Measurements from ENCODE around the gene DLD. TPM values are rescaled to one million over a fixed set of nuclear protein-coding genes. Genes with fewer than 3 reads are reported as not detected.

Gene DLD
- polyA plus RNA-seq, 1 donor (not counting 4 experiments of a cell fraction or from before 2014, with no cell fraction given): 153 TPM

GRCh38 chr7:107937531-107937930, 46.5 kb downstream of the DLD start:
- FAIRE-seq: peak; percentile 71
- H3K79me2 ChIP-seq (ENCODE audit: control insufficient read depth, insufficient read depth, low read length): no peaks in the 10 kb centered on the region
- dilution Hi-C loops (cut with MboI; ENCODE audit: extremely low pct_ligation_motif_present, low sequenced_read_pairs): no loop called here

DNA sequence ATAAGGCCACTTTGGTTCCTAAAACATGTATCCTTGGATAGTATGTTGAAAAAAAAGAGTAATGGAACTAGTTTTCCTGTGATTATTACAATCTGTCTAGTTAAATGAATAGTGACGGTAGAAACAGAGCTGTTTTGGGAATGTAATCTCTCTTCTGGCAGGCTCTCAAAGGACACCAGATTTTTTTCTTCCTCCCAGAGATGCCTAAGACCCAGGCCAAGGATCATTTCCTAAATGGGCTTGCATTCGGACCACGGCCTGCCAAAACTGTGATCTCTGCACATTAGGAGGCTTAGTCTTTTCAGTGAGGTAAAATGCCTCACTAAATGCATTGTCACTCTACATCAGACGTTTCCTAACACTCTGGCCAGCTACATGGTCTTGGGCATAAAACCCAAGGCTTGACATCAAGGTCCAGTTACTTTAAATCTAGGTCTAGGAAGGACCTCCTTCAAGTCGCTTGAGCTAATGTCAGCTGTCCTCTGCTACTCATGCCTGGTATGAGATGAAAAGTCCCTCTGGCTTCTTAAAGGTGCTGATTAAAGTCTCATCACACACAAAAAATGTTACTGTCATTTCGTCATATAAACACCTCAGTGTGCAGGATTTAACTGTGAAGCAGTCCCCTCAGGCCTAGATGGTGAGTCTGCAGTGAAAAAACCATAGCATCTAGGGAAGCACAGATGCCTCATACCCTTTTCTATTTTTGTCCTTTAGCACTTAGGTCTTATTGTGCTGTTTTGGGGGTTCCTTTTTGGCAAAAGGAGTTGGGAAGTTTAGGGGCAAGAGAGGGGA, 47.7 kb downstream of the DLD start:
- H3K9me3 ChIP-seq (ENCODE audit: control insufficient read depth, low read depth, low read length): no peaks in the 10 kb centered on the region
- peaks cover 14 to 39% of the 10 kb centered on the region in 2 experiments for H3K36me3 ChIP-seq (ENCODE audit: control insufficient read depth in 2 of 2, extremely low read depth in 1 of 2, insufficient read depth in 2 of 2, low read length in 2 of 2)
- no peak overlapping the region for H2AFZ ChIP-seq (ENCODE audit: control insufficient read depth, low read length)
- H3K79me2 ChIP-seq (ENCODE audit: control insufficient read depth, insufficient read depth, low read length): no peaks in the 10 kb centered on the region
- no peaks in the 10 kb centered on the region for H3K27me3 ChIP-seq (ENCODE audit: control insufficient read depth, extremely low read depth, insufficient read depth, low read length)
- DNase-seq (ENCODE audit: low read depth, low spot score) (no peak), FAIRE-seq (no peak)
- dilution Hi-C loops (cut with MboI; ENCODE audit: extremely low pct_ligation_motif_present, low sequenced_read_pairs): no loop called here
- no peak overlapping the region for H3K9ac ChIP-seq (ENCODE audit: control insufficient read depth, extremely low read depth, insufficient read depth, low read length)
- H4K20me1 ChIP-seq (ENCODE audit: control insufficient read depth, extremely low read depth, insufficient read depth, low read length): no peaks in the 10 kb centered on the region
- H3K27ac ChIP-seq (ENCODE audit: control insufficient read depth, insufficient read depth, low read length): peak overlapping the region; percentile 32
- peaks cover 29% of the 10 kb centered on the region for H3K4me1 ChIP-seq (ENCODE audit: control insufficient read depth, extremely low read depth, insufficient read depth, low read length)
- no peak overlapping the region for H3K4me3 ChIP-seq (ENCODE audit: control insufficient read depth in 2 of 3, extremely low read depth in 1 of 3, insufficient read depth in 2 of 3, low read depth in 1 of 3, low read length in 3 of 3)
- no peak overlapping the region for H3K4me2 ChIP-seq (ENCODE audit: control insufficient read depth, extremely low read depth, insufficient read depth, low read depth, low read length)
- H3K9me1 ChIP-seq (ENCODE audit: control insufficient read depth, extremely low read depth, insufficient read depth, low read length): peaks cover 3% of the 10 kb centered on the region
- TF ChIP-seq, protein P1, sequence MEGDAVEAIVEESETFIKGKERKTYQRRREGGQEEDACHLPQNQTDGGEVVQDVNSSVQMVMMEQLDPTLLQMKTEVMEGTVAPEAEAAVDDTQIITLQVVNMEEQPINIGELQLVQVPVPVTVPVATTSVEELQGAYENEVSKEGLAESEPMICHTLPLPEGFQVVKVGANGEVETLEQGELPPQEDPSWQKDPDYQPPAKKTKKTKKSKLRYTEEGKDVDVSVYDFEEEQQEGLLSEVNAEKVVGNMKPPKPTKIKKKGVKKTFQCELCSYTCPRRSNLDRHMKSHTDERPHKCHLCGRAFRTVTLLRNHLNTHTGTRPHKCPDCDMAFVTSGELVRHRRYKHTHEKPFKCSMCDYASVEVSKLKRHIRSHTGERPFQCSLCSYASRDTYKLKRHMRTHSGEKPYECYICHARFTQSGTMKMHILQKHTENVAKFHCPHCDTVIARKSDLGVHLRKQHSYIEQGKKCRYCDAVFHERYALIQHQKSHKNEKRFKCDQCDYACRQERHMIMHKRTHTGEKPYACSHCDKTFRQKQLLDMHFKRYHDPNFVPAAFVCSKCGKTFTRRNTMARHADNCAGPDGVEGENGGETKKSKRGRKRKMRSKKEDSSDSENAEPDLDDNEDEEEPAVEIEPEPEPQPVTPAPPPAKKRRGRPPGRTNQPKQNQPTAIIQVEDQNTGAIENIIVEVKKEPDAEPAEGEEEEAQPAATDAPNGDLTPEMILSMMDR (optimal IDR thresholded peaks at IDR 0.05 in 1 of 3, IDR thresholded peaks at IDR 0.05 in 1 of 3, conservative IDR thresholded peaks at IDR 0.05 in 1 of 3; ENCODE audit: extremely low read depth in 1 of 3, insufficient read depth in 2 of 3, low read length in 3 of 3): no peak
- TF ChIP-seq EZH2 (IDR thresholded peaks at IDR 0.05; ENCODE audit: low read length): no peak

More at GRCh38 chr7:107937531-107937930, 46.5 kb downstream of the DLD start:
- no peak overlapping the region for H3K4me3 ChIP-seq (ENCODE audit: control insufficient read depth in 2 of 3, extremely low read depth in 1 of 3, insufficient read depth in 2 of 3, low read depth in 1 of 3, low read length in 3 of 3)
- no peak overlapping the region for H3K9ac ChIP-seq (ENCODE audit: control insufficient read depth, extremely low read depth, insufficient read depth, low read length)
- H3K4me1 ChIP-seq (ENCODE audit: control insufficient read depth, extremely low read depth, insufficient read depth, low read length): peaks cover 29% of the 10 kb centered on the region
- H3K4me2 ChIP-seq (ENCODE audit: control insufficient read depth, extremely low read depth, insufficient read depth, low read depth, low read length): no peak overlapping the region
- DNase-seq (ENCODE audit: low read depth, low spot score): peak; percentile 32
- no peaks in the 10 kb centered on the region for H3K27me3 ChIP-seq (ENCODE audit: control insufficient read depth, extremely low read depth, insufficient read depth, low read length)
- TF ChIP-seq, protein P1 (optimal IDR thresholded peaks at IDR 0.05 in 1 of 3, IDR thresholded peaks at IDR 0.05 in 1 of 3, conservative IDR thresholded peaks at IDR 0.05 in 1 of 3; ENCODE audit: extremely low read depth in 1 of 3, insufficient read depth in 2 of 3, low read length in 3 of 3): no peak
- TF ChIP-seq EZH2 (IDR thresholded peaks at IDR 0.05; ENCODE audit: low read length): no peak
- peak overlapping the region; percentile 43 for H3K27ac ChIP-seq (ENCODE audit: control insufficient read depth, insufficient read depth, low read length)
- no peaks in the 10 kb centered on the region for H4K20me1 ChIP-seq (ENCODE audit: control insufficient read depth, extremely low read depth, insufficient read depth, low read length)
- H2AFZ ChIP-seq (ENCODE audit: control insufficient read depth, low read length): no peak overlapping the region
- H3K9me1 ChIP-seq (ENCODE audit: control insufficient read depth, extremely low read depth, insufficient read depth, low read length): peaks cover 3% of the 10 kb centered on the region
- H3K9me3 ChIP-seq (ENCODE audit: control insufficient read depth, low read depth, low read length): no peaks in the 10 kb centered on the region
- peaks cover 17 to 40% of the 10 kb centered on the region in 2 experiments for H3K36me3 ChIP-seq (ENCODE audit: control insufficient read depth in 2 of 2, extremely low read depth in 1 of 2, insufficient read depth in 2 of 2, low read length in 2 of 2)
